Endothelial cell of umbilical vein (primary cell): ENCODE results near the gene CFAP100. TPM values are rescaled to one million over a fixed set of nuclear protein-coding genes. Genes with fewer than 3 reads are reported as not detected.

Experiments used
- BruUV-seq: library from RNA; stranded (reverse); fragments of 400-500 nt; replicated peaks from 2 replicates; lab custom pipeline; 2021; lab: Mats Ljungman, UMichigan
- CTCF ChIA-PET: fragments of 300-600, 350-600 bp; sonication (Branson Sonifier 250); formaldehyde crosslinking; loops from one replicate; lab custom pipeline; 2021; ENCODE audit warnings: antibody characterized with exemption, inconsistent platforms; lab: Charles Lee
- POLR2A ChIA-PET: fragments of 300-600, 350-600 bp; sonication (Branson Sonifier 250); formaldehyde crosslinking; loops from one replicate; lab custom pipeline; 2021; ENCODE audit warnings: antibody characterized with exemption, inconsistent platforms; lab: Charles Lee
- DNase-seq: peaks from one replicate; pipeline ENCODE4 v3.0.0-alpha.2; 2011; ENCODE audit warnings: low read depth, low spot score
- FAIRE-seq: peaks from 2 replicates; lab custom pipeline; 2011; peaks lifted over from hg19 to GRCh38; lab: Jason Lieb, UNC
- H2AFZ ChIP-seq: 2 replicates; pipeline ENCODE4 v1.6.0; 2012; ENCODE audit warnings: low read depth, low read length, control low read depth, inconsistent platforms
- H3K27ac ChIP-seq: 2 replicates; pipeline ENCODE4 v1.5.1; 2011; ENCODE audit warnings: low read depth, mild to moderate bottlenecking, control low read depth, low read length, moderate library complexity; ENCODE audit not compliant: insufficient read depth
- H3K27me3 ChIP-seq, 2 experiments: 2 replicates each; pipeline versions ENCODE4 v1.6.0 to v1.6.1; 2011; ENCODE audit warnings: low read length in 2 of 2, mixed read lengths in 1 of 2; ENCODE audit not compliant: control insufficient read depth in 2 of 2, insufficient read depth in 2 of 2
- H3K36me3 ChIP-seq, 2 experiments: 2 replicates in 1 of 2; 3 replicates in 1 of 2; pipeline ENCODE4 v1.5.1; 2011; ENCODE audit warnings: low read length in 2 of 2, mild to moderate bottlenecking in 1 of 2, moderate library complexity in 1 of 2; ENCODE audit not compliant: control insufficient read depth in 2 of 2, insufficient read depth in 2 of 2; ENCODE audit errors: extremely low read depth in 1 of 2
- H3K4me1 ChIP-seq: 3 replicates; pipeline ENCODE4 v1.5.1; 2011; ENCODE audit warnings: mild to moderate bottlenecking, low read length; ENCODE audit not compliant: control insufficient read depth, insufficient read depth; ENCODE audit errors: extremely low read depth
- H3K4me2 ChIP-seq: 2 replicates; pipeline ENCODE4 v1.6.1; 2011; ENCODE audit warnings: low read length, control low read depth, mixed read lengths; ENCODE audit not compliant: insufficient read depth
- H3K4me3 ChIP-seq, 3 experiments: fragments of 200-600 bp in 1 of 3; sonication (generic), shearing (Covaris generic) in 1 of 3; replicated peaks in 1 of 3; 2 replicates each; pipeline ENCODE4 v1.5.1; 2011 to 2016; ENCODE audit warnings: control low read depth in 3 of 3, low read length in 3 of 3, mild to moderate bottlenecking in 2 of 3, inconsistent platforms in 1 of 3, low read depth in 1 of 3, moderate library complexity in 1 of 3; ENCODE audit not compliant: insufficient read depth in 1 of 3
- H3K79me2 ChIP-seq: 2 replicates; pipeline ENCODE4 v1.6.0; 2012; ENCODE audit warnings: low read length, inconsistent platforms; ENCODE audit not compliant: control insufficient read depth, insufficient read depth
- H3K9ac ChIP-seq: replicated peaks from 2 replicates; pipeline ENCODE3; 2011; ENCODE audit warnings: low read length, control low read depth; ENCODE audit not compliant: insufficient read depth; ENCODE audit errors: extremely low read depth
- H3K9me1 ChIP-seq: replicated peaks from 3 replicates; pipeline ENCODE4 v1.6.0; 2011; ENCODE audit warnings: mild to moderate bottlenecking, low read length; ENCODE audit not compliant: control insufficient read depth, insufficient read depth; ENCODE audit errors: extremely low read depth
- H3K9me3 ChIP-seq: replicated peaks from 2 replicates; pipeline ENCODE4 v1.5.1; 2012; ENCODE audit warnings: low read length, inconsistent platforms; ENCODE audit not compliant: control insufficient read depth, insufficient read depth
- H4K20me1 ChIP-seq: replicated peaks from 2 replicates; pipeline ENCODE3; 2011; ENCODE audit warnings: mild to moderate bottlenecking, low read length; ENCODE audit not compliant: control insufficient read depth, insufficient read depth; ENCODE audit errors: extremely low read depth
- EZH2 ChIP-seq: IDR thresholded peaks from 2 replicates; pipeline ENCODE4 v1.6.1; 2012; ENCODE audit warnings: borderline replicate concordance, low read depth, mild to moderate bottlenecking, moderate library complexity, low read length, inconsistent platforms; ENCODE audit not compliant: severe bottlenecking
- FOS ChIP-seq: IDR thresholded peaks from 2 replicates; pipeline ENCODE4 v1.6.1; 2011; ENCODE audit warnings: mild to moderate bottlenecking, low read length, moderate library complexity, borderline replicate concordance; ENCODE audit not compliant: insufficient read depth
- GATA2 ChIP-seq: IDR thresholded peaks from 2 replicates; pipeline ENCODE4 v1.7.0; 2011; ENCODE audit warnings: low read depth, mild to moderate bottlenecking, moderate library complexity, mixed read lengths, low read length; ENCODE audit not compliant: insufficient read length, insufficient read depth
- JUN ChIP-seq: IDR thresholded peaks from 2 replicates; pipeline ENCODE4 v1.6.1; 2011; ENCODE audit warnings: borderline replicate concordance, low read depth; ENCODE audit not compliant: insufficient read length, insufficient read depth
- MYC ChIP-seq: IDR thresholded peaks from one replicate; pipeline ENCODE4 v1.6.1; 2011; ENCODE audit warnings: mild to moderate bottlenecking, low read depth, low read length
- POLR2A ChIP-seq: IDR thresholded peaks from 2 replicates; pipeline ENCODE4 v1.6.1; 2012; ENCODE audit warnings: low read depth, mild to moderate bottlenecking, control low read depth, low read length
- POLR2AphosphoS5 ChIP-seq: IDR thresholded peaks from 2 replicates; pipeline ENCODE4 v1.6.1; 2012; ENCODE audit warnings: low read depth, mild to moderate bottlenecking, control low read depth, low read length, moderate library complexity; ENCODE audit not compliant: insufficient read depth
- dilution Hi-C: fragments of 300-500 bp; cut with MboI; formaldehyde crosslinking; loops from one replicate; pipeline ENCODE4 v1.15.0; 2019; ENCODE audit warnings: low sequenced_read_pairs; ENCODE audit not compliant: extremely low pct_ligation_motif_present
- intact Hi-C: fragments of 100-400 bp; cut with micrococcal nuclease; formaldehyde crosslinking; loops from one replicate; pipeline ENCODE4 v1.10.0; 2022
- polyA plus RNA-seq, 4 experiments: library from polyadenylated mRNA; depleted of rRNA in 3 of 4; stranded (reverse) in 3 of 4; unstranded in 1 of 4; fragments of >200 nt; gene quantifications; 2 replicates each; pipeline versions ENCODE4 v1.2.1 to v1.2.3, GENCODE V29; 2011 to 2012; ENCODE audit warnings: missing spikeins in 1 of 4
- total RNA-seq: library from RNA; stranded (reverse); gene quantifications from 2 replicates; pipeline ENCODE4 v1.2.3, GENCODE V29; 2021
- TF ChIP-seq, protein P1 (sequence below): IDR thresholded peaks from 2 replicates; pipeline ENCODE4 v1.6.1; 2011; ENCODE audit not compliant: insufficient read depth, insufficient read length
- TF ChIP-seq, protein P2 (sequence below), 2 donors: IDR thresholded peaks; 1 replicate in 1 of 2; 2 replicates in 1 of 2; pipeline ENCODE4 v1.5.1; 2011; ENCODE audit warnings: low read length in 2 of 2, mild to moderate bottlenecking in 2 of 2, moderate library complexity in 2 of 2, control low read depth in 1 of 2, inconsistent platforms in 1 of 2, low read depth in 1 of 2; ENCODE audit not compliant: insufficient read depth in 1 of 2; ENCODE audit errors: extremely low read depth in 1 of 2

Gene CFAP100
- total and polyA plus RNA-seq, 2 donors (not counting 3 experiments of a cell fraction or from before 2014, with no cell fraction given) = not detected

DNA sequence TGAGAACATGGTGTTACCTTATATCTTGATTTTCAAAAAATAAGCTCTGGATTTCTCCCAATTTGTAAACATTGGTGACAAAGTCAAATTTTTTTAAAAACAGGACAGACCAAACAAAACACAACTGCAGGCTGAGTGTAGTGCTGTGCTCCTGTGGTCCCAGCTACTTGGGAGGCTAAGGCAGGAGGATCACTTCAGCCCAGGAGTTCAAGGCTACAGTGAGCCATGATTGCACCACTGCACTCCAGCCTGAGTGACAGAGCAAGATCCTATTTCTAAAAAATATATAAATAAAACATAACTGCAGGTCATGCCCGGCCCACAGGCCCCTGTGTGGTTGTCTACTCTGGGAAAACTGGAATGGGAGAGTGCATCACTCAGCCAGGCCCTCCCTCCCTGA lies 84.9 kb downstream of the CFAP100 start:
- Histone ChIP-seq H3K27ac (no peak overlapping the region), H3K4me2 (no peak overlapping the region), H3K79me2 (peaks cover 5% of the 10 kb centered on the region), H3K9me3 (no peaks in the 10 kb centered on the region), H2AFZ (no peak overlapping the region), H3K36me3 (no peaks in the 10 kb centered on the region), H3K4me3 (no peak overlapping the region), H3K4me1 (peaks cover 9% of the 10 kb centered on the region), H4K20me1 (no peaks in the 10 kb centered on the region), H3K27me3 (no peaks in the 10 kb centered on the region), H3K9ac (no peak overlapping the region), H3K9me1 (no peaks in the 10 kb centered on the region)
- TF ChIP-seq, protein P1, sequence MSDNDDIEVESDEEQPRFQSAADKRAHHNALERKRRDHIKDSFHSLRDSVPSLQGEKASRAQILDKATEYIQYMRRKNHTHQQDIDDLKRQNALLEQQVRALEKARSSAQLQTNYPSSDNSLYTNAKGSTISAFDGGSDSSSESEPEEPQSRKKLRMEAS = no peak
- TF ChIP-seq EZH2 (no peak), GATA2 (no peak), FOS (no peak), MYC (no peak), POLR2AphosphoS5 (no peak), POLR2A (no peak), JUN (no peak)
- TF ChIP-seq, protein P2, sequence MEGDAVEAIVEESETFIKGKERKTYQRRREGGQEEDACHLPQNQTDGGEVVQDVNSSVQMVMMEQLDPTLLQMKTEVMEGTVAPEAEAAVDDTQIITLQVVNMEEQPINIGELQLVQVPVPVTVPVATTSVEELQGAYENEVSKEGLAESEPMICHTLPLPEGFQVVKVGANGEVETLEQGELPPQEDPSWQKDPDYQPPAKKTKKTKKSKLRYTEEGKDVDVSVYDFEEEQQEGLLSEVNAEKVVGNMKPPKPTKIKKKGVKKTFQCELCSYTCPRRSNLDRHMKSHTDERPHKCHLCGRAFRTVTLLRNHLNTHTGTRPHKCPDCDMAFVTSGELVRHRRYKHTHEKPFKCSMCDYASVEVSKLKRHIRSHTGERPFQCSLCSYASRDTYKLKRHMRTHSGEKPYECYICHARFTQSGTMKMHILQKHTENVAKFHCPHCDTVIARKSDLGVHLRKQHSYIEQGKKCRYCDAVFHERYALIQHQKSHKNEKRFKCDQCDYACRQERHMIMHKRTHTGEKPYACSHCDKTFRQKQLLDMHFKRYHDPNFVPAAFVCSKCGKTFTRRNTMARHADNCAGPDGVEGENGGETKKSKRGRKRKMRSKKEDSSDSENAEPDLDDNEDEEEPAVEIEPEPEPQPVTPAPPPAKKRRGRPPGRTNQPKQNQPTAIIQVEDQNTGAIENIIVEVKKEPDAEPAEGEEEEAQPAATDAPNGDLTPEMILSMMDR (IDR thresholded peaks at IDR 0.05; ENCODE audit: extremely low read depth in 1 of 2, insufficient read depth in 1 of 2, low read depth in 1 of 2, low read length in 2 of 2) = no peak
- CTCF ChIA-PET = interaction anchor here (1.2 kb wide), 1 partner anchor 1096 kb away, joined by 3 read pairs; no protein-coding TSS in a partner anchor
- intact Hi-C loops = loop anchor here (5.0 to 10.0 kb wide), 3 partner anchors 223 to 565 kb away; partner anchors contain the start of gene CHCHD6
- FAIRE-seq = no peak
- POLR2A ChIA-PET = no interaction called here
- dilution Hi-C loops = no loop called here
- no TSS peak for BruUV-seq
- no peak for DNase-seq
